Lung (tissue), 13 donors: Measurements from ENCODE around the gene SLC2A4. TPM values are rescaled to one million over a fixed set of nuclear protein-coding genes. Genes with fewer than 3 reads are reported as not detected.
"Not testable (repeated sequence)": the region's sequence is repeated elsewhere in the genome, so short reads cannot be mapped to it uniquely, and the experiment has no call there.

Source experiments
- ATAC-seq: fragments of 200-7000 bp; cut with Tn5 transposase; one replicate; pipeline ENCODE4 v1.9.1; 2020; ENCODE audit warnings: moderate number of reproducible peaks; ENCODE audit not compliant: insufficient read depth, low FRiP score
- DNase-seq, 3 donors: peaks; one replicate each; pipeline ENCODE4 v3.0.0-alpha.2; 2013 to 2017
- H3K27ac ChIP-seq, 2 donors: one replicate each; pipeline ENCODE4 v1.5.1; 2013; ENCODE audit warnings: mild to moderate bottlenecking in 2 of 2, moderate library complexity in 2 of 2, control low read depth in 1 of 2, inconsistent platforms in 1 of 2, low read depth in 1 of 2, low read length in 1 of 2
- H3K27me3 ChIP-seq, 3 donors: one replicate each; pipeline ENCODE4 v1.5.1; 2013; ENCODE audit warnings: low read length in 2 of 3; ENCODE audit not compliant: control insufficient read depth in 3 of 3, insufficient read depth in 3 of 3
- H3K36me3 ChIP-seq, 4 donors: one replicate each; pipeline ENCODE4 v1.5.1; 2013; ENCODE audit warnings: low read length in 4 of 4, mild to moderate bottlenecking in 1 of 4, moderate library complexity in 1 of 4; ENCODE audit not compliant: control insufficient read depth in 4 of 4, insufficient read depth in 4 of 4
- H3K4me1 ChIP-seq, 5 donors: one replicate each; pipeline ENCODE4 v1.5.1; 2013; ENCODE audit warnings: low read length in 5 of 5, mild to moderate bottlenecking in 2 of 5, moderate library complexity in 1 of 5; ENCODE audit not compliant: control insufficient read depth in 5 of 5, insufficient read depth in 5 of 5
- H3K4me3 ChIP-seq: one replicate; pipeline ENCODE4 v1.5.1; 2013; ENCODE audit warnings: mild to moderate bottlenecking, control low read depth, moderate library complexity
- H3K9ac ChIP-seq, 2 donors: one replicate each; pipeline ENCODE4 v1.5.1; 2013; ENCODE audit warnings: low read length in 2 of 2, control low read depth in 1 of 2; ENCODE audit not compliant: insufficient read depth in 1 of 2
- H3K9me3 ChIP-seq, 4 donors: one replicate each; pipeline ENCODE4 v1.5.1; 2013; ENCODE audit warnings: low read length in 3 of 4, mild to moderate bottlenecking in 1 of 4, moderate library complexity in 1 of 4; ENCODE audit not compliant: control insufficient read depth in 4 of 4, insufficient read depth in 3 of 4
- CTCF ChIP-seq: IDR thresholded peaks from 2 replicates; pipeline ENCODE4 v1.5.1; 2012; ENCODE audit warnings: mild to moderate bottlenecking; ENCODE audit errors: control extremely low read depth, extremely low read depth
- WGBS, 2 donors: extraction: QIAGEN DNeasy Blood & Tissue Kit; methylation state at CpG; one replicate each; pipeline ENCODE4 v1.1.7; 2013; 5-methylcytosine and 5-hydroxymethylcytosine counted together
- polyA plus RNA-seq, 2 donors: library from polyadenylated mRNA; stranded (reverse); fragments of 200-250 nt; gene quantifications; one replicate each; pipeline ENCODE4 v1.2.1, GENCODE V29; 2013
- small RNA-seq: library from RNA; depleted of rRNA; stranded (forward); fragments of <200 nt; gene quantifications from one replicate; pipeline ENCODE3, GENCODE V24; 2014; ENCODE audit warnings: low replicate concordance
- total RNA-seq, 2 donors: library from RNA; depleted of rRNA in 1 of 2; stranded (reverse); fragments of >200 nt in 1 of 2; gene quantifications; one replicate each; pipeline ENCODE4 v1.2.1, GENCODE V29; 2014 to 2021
- donor health status: control.
- donor health status: control.
- donor health status: Bipolar disorder and iron deficiency.
- donor health status: healthy.
- donor health status: DM: yes; HTN: yes; CAD: no.

The SLC2A4 gene
- total and polyA plus RNA-seq, 4 donors, result 1.1 to 2.0 (median 1.2) TPM

DNA sequence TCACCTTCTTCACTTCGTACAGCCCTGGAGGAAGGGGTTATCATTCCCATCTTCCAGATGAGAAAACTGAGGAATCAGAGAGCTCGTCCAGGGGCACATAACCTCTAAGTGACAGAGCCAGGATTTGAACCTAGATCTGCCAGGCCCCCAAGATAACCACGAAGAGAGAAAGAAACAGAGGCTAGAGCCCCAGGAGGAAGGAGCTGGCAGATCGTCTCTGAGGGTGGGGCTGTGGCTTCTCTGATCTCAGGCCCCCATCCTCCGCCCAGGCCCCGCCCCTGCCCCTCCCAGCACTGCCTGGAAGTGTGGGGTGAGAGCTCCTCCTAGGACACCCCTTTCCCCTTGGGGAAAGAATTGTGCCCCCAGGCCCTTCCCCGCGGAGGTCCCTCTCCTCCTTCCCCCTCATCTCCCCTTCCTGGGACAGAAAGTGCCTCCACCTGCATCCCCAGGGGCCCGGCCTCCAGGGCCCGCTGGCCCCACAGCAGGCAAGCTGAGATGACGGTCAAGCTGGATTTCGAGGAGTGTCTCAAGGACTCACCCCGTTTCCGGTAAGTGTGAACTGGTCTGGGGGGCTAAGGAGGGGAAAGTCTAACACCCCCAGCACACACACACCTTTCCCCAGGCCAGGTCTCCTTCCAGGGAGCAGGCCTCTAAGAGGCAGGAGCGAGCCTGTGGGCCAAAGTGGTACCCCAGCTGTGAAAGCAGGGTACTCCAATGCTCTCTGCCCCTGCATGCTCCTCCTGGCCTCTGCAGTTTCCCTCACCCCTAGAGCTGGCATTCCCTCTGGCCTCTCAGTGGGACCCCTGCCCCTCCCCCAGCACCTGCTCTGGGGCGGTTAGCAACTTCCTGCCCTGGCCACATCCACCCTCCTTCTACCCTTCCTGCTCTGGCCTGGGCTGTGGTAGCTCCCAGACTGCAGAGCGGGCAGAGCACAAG, 55.0 kb downstream of the SLC2A4 start, which contains the start of gene ACAP1:
TSS of gene ACAP1 (plus strand) at position 290 of the 936 bp plus-strand sequence. CDS start at position 496, 206 bp downstream.
- no peak for TF ChIP-seq CTCF
- ATAC-seq (peak; percentile 50), DNase-seq (no peak)
- WGBS, 2 donors, result 21 to 34% methylated on average over 17 of the region's 17 CpGs
- peaks cover 0 to 3% (median 0%) of the 10 kb centered on the region in 3 donors for H3K27me3 ChIP-seq
- H3K4me1 ChIP-seq, result peaks cover 0 to 3% (median 0%) of the 10 kb centered on the region in 5 donors
- no peaks in the 10 kb centered on the region for H3K36me3 ChIP-seq
- no peaks in the 10 kb centered on the region for H3K9me3 ChIP-seq
- H3K4me3 ChIP-seq, result peak within 1 kb of the TSS; percentile 32
- peak within 1 kb of the TSS in 1 of 2 donors; percentile 45 for H3K27ac ChIP-seq
- H3K9ac ChIP-seq, result no peak within 1 kb of the TSS

DNA sequence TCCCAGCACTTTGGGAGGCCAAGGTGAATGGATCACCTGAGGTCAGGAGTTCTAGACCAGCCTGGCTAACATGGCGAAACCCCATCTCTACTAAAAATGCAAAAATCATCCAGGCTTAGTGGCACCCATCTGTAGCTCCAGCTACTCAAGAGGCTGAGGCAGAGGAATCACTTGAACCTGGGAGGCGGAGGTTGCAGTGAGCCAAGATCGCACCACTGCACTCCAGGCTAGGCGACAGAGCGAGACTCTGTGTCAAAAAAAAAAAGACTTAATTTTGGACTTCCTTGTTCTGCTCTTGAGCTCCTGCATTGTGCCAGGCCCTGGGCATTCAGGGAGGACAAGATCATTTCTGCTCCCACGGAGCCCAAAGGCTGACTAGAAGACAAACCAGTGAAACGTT, 56.1 kb downstream of the SLC2A4 start:
- WGBS, 2 donors, result 46 to 57% methylated on average over 7 of the region's 7 CpGs
- H3K4me3 ChIP-seq, H3K9me3 ChIP-seq, H3K27ac ChIP-seq, H3K27me3 ChIP-seq, ATAC-seq, H3K36me3 ChIP-seq, H3K9ac ChIP-seq, H3K4me1 ChIP-seq, DNase-seq: not testable (repeated sequence)

Small RNA genes within 50 kb of the gene (small RNA-seq; reads per million reads assigned to genes)
- not detected for gene AC026954.2
- gene RF00019, result not detected

Other genes with a start within 250 kb of the SLC2A4 start
Only the 30 nearest of the 33 such genes appear.
- gene CLEC10A, start 201.5 kb upstream of the SLC2A4 start, total RNA-seq, result 1 to 10 TPM; 3.7 to 5.2 TPM
- 10 to 100 TPM; 12.7 to 18.4 TPM for gene CLEC10A, start 201.5 kb upstream of the SLC2A4 start, polyA plus RNA-seq
- gene ASGR2, start 166.9 kb upstream of the SLC2A4 start, total RNA-seq, result 1 to 10 TPM; 1.6 to 1.7 TPM
- gene ASGR2, start 166.9 kb upstream of the SLC2A4 start, polyA plus RNA-seq, result 10 to 100 TPM in 1 of 2 donors, 1 to 10 TPM in 1; 3.5 to 12.0 TPM
- 1 to 10 TPM; 5.9 to 7.0 TPM for gene ASGR1, start 102.3 kb upstream of the SLC2A4 start, total RNA-seq
- gene ASGR1, start 102.3 kb upstream of the SLC2A4 start, polyA plus RNA-seq, result 10 to 100 TPM in 1 of 2 donors, 1 to 10 TPM in 1; 5.9 to 11.2 TPM
- gene DLG4, start 61.9 kb upstream of the SLC2A4 start, total RNA-seq, result 10 to 100 TPM; 17.1 to 20.1 TPM
- 10 to 100 TPM; 10.0 to 13.4 TPM for gene DLG4, start 61.9 kb upstream of the SLC2A4 start, polyA plus RNA-seq
- gene ACADVL, start 61.8 kb upstream of the SLC2A4 start, total RNA-seq, result 100 to 1,000 TPM; 158 to 679 TPM
- 100 to 1,000 TPM; 412 to 774 TPM for gene ACADVL, start 61.8 kb upstream of the SLC2A4 start, polyA plus RNA-seq
- 10 to 100 TPM; 45.3 to 57.5 TPM for gene DVL2, start 47.2 kb upstream of the SLC2A4 start, total RNA-seq
- gene DVL2, start 47.2 kb upstream of the SLC2A4 start, polyA plus RNA-seq, result 10 to 100 TPM; 22.2 to 25.1 TPM
- gene PHF23, start 42.3 kb upstream of the SLC2A4 start, total RNA-seq, result 10 to 100 TPM; 25.4 to 27.3 TPM
- gene PHF23, start 42.3 kb upstream of the SLC2A4 start, polyA plus RNA-seq, result 10 to 100 TPM; 27.2 to 40.5 TPM
- gene GABARAP, start 39.3 kb upstream of the SLC2A4 start, total RNA-seq, result 100 to 1,000 TPM; 315 to 496 TPM
- gene GABARAP, start 39.3 kb upstream of the SLC2A4 start, polyA plus RNA-seq, result 1,000 to 10,000 TPM in 1 of 2 donors, 100 to 1,000 TPM in 1; 874 to 1,149 TPM
- 100 to 1,000 TPM in 1 of 2 donors, 10 to 100 TPM in 1; 76.0 to 126 TPM for gene CTDNEP1, start 30.0 kb upstream of the SLC2A4 start, total RNA-seq
- 100 to 1,000 TPM in 1 of 2 donors, 10 to 100 TPM in 1; 72.5 to 105 TPM for gene CTDNEP1, start 30.0 kb upstream of the SLC2A4 start, polyA plus RNA-seq
- 10 to 100 TPM; 19.8 to 39.3 TPM for gene ELP5, start 29.5 kb upstream of the SLC2A4 start, total RNA-seq
- gene ELP5, start 29.5 kb upstream of the SLC2A4 start, polyA plus RNA-seq, result 10 to 100 TPM; 34.0 to 63.2 TPM
- gene CLDN7, start 19.2 kb upstream of the SLC2A4 start, total RNA-seq, result 100 to 1,000 TPM; 117 to 171 TPM
- gene CLDN7, start 19.2 kb upstream of the SLC2A4 start, polyA plus RNA-seq, result 100 to 1,000 TPM; 119 to 199 TPM
- under 1 TPM; 0.28 to 0.57 TPM for gene YBX2, start 12.9 kb downstream of the SLC2A4 start, total RNA-seq
- gene YBX2, start 12.9 kb downstream of the SLC2A4 start, polyA plus RNA-seq, result under 1 TPM; 0.03 to 0.53 TPM
- 100 to 1,000 TPM; 104 to 516 TPM for gene EIF5A, start 25.9 kb downstream of the SLC2A4 start, total RNA-seq
- 100 to 1,000 TPM; 596 to 607 TPM for gene EIF5A, start 25.9 kb downstream of the SLC2A4 start, polyA plus RNA-seq
- gene GPS2, start 33.6 kb downstream of the SLC2A4 start, total RNA-seq, result 10 to 100 TPM; 23.8 to 57.0 TPM
- 10 to 100 TPM; 68.6 to 71.6 TPM for gene GPS2, start 33.6 kb downstream of the SLC2A4 start, polyA plus RNA-seq
- gene NEURL4, start 47.6 kb downstream of the SLC2A4 start, total RNA-seq, result 10 to 100 TPM; 21.7 to 33.9 TPM
- 10 to 100 TPM; 17.3 to 27.0 TPM for gene NEURL4, start 47.6 kb downstream of the SLC2A4 start, polyA plus RNA-seq
- gene ACAP1, start 54.8 kb downstream of the SLC2A4 start, total RNA-seq, result 10 to 100 TPM in 1 of 2 donors, 1 to 10 TPM in 1; 9.2 to 27.0 TPM
- gene ACAP1, start 54.8 kb downstream of the SLC2A4 start, polyA plus RNA-seq, result 10 to 100 TPM; 17.2 to 39.4 TPM
- 10 to 100 TPM in 1 of 2 donors, 1 to 10 TPM in 1; 5.9 to 14.9 TPM for gene KCTD11, start 70.4 kb downstream of the SLC2A4 start, total RNA-seq
- gene KCTD11, start 70.4 kb downstream of the SLC2A4 start, polyA plus RNA-seq, result 10 to 100 TPM; 11.1 to 14.1 TPM
- gene TMEM95, start 73.4 kb downstream of the SLC2A4 start, total RNA-seq, result not detected
- not detected for gene TMEM95, start 73.4 kb downstream of the SLC2A4 start, polyA plus RNA-seq
- 1 to 10 TPM; 5.4 to 8.2 TPM for gene TNK1, start 99.4 kb downstream of the SLC2A4 start, total RNA-seq
- gene TNK1, start 99.4 kb downstream of the SLC2A4 start, polyA plus RNA-seq, result 1 to 10 TPM; 3.7 to 6.0 TPM
- 10 to 100 TPM; 32.4 to 43.0 TPM for gene PLSCR3, start 112.8 kb downstream of the SLC2A4 start, total RNA-seq
- 10 to 100 TPM; 19.2 to 36.0 TPM for gene PLSCR3, start 112.8 kb downstream of the SLC2A4 start, polyA plus RNA-seq
- gene TMEM256, start 122.4 kb downstream of the SLC2A4 start, total RNA-seq, result 10 to 100 TPM; 70.2 to 78.7 TPM
- gene TMEM256, start 122.4 kb downstream of the SLC2A4 start, polyA plus RNA-seq, result 100 to 1,000 TPM in 1 of 2 donors, 10 to 100 TPM in 1; 71.6 to 247 TPM
- gene NLGN2, start 126.1 kb downstream of the SLC2A4 start, total RNA-seq, result 10 to 100 TPM; 11.2 to 15.2 TPM
- gene NLGN2, start 126.1 kb downstream of the SLC2A4 start, polyA plus RNA-seq, result 1 to 10 TPM; 5.0 to 5.1 TPM
- not detected for gene SPEM1, start 138.6 kb downstream of the SLC2A4 start, total RNA-seq
- not detected for gene SPEM1, start 138.6 kb downstream of the SLC2A4 start, polyA plus RNA-seq
- not detected for gene SPEM2, start 143.9 kb downstream of the SLC2A4 start, total RNA-seq
- not detected for gene SPEM2, start 143.9 kb downstream of the SLC2A4 start, polyA plus RNA-seq
- gene SPEM3, start 147.1 kb downstream of the SLC2A4 start, total RNA-seq, result not detected
- gene SPEM3, start 147.1 kb downstream of the SLC2A4 start, polyA plus RNA-seq, result not detected
- 1 to 10 TPM; 4.8 to 9.0 TPM for gene TMEM102, start 153.7 kb downstream of the SLC2A4 start, total RNA-seq
- 1 to 10 TPM; 5.5 to 8.4 TPM for gene TMEM102, start 153.7 kb downstream of the SLC2A4 start, polyA plus RNA-seq
- gene FGF11, start 157.8 kb downstream of the SLC2A4 start, total RNA-seq, result 1 to 10 TPM in 1 of 2 donors, under 1 TPM in 1; 0.52 to 3.5 TPM
- gene FGF11, start 157.8 kb downstream of the SLC2A4 start, polyA plus RNA-seq, result under 1 TPM; 0.47 to 0.79 TPM
- gene CHRNB1, start 163.3 kb downstream of the SLC2A4 start, total RNA-seq, result 10 to 100 TPM; 10.5 to 10.7 TPM
- 10 to 100 TPM in 1 of 2 donors, 1 to 10 TPM in 1; 7.0 to 11.9 TPM for gene CHRNB1, start 163.3 kb downstream of the SLC2A4 start, polyA plus RNA-seq
- gene ZBTB4, start 197.9 kb downstream of the SLC2A4 start, total RNA-seq, result 10 to 100 TPM; 40.4 to 56.4 TPM
- 10 to 100 TPM; 20.1 to 26.5 TPM for gene ZBTB4, start 197.9 kb downstream of the SLC2A4 start, polyA plus RNA-seq
- gene SLC35G6, start 199.7 kb downstream of the SLC2A4 start, total RNA-seq, result not detected
- not detected for gene SLC35G6, start 199.7 kb downstream of the SLC2A4 start, polyA plus RNA-seq